GM12892 (cell line): ENCODE data around the gene LYSMD1.

ENCODE experiments used
- POLR2AphosphoS5 ChIP-seq: IDR thresholded peaks from 2 replicates; pipeline ENCODE4 v1.6.1; 2011; ENCODE audit warnings: low read depth, low read length, control low read depth
- TAF1 ChIP-seq: IDR thresholded peaks from 2 replicates; pipeline ENCODE4 v1.6.1; 2011; ENCODE audit warnings: low read depth, mild to moderate bottlenecking, control low read depth, low read length, borderline replicate concordance

DNA sequence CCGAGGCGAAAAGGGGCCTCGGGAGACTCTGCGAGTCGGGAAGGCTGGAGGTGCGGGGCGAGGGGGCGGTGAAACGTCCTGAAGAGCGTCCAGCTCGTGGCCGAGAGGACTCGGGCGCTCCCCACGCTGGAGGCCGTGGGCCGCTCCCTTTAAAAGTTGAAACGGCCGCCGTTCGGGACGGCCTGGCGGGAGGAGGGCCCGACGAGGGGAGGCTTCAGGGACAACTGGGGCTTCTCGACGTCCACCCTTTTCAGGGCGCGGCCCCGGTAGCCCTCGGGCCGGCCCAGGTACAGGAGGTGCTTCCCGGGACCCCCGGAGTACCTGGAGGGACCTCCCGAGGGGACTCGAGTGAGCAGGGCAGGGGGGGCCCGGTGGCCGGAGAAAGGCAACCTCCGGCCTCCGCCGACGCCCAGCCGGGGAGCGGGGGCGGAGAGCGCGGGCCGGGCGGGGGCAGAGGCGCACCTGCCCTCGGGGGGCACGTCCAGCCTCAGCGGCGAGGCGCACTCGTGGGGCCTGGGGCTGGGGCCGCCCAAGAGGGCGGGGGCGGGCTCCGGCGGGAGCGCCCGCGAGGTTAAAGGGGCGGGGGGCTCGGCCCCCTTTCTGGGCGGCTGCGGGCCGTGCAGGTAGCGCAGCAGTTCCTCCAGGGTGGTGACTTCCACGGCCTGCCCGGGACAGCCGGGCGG lies 33.2 kb downstream of the LYSMD1 start:
- TF ChIP-seq TAF1 (no peak), POLR2AphosphoS5 (no peak)
